T follicular helper cell (primary cell): Measurements from ENCODE around the gene RUBCN.
"Not testable (repeated sequence)": the region's sequence is repeated elsewhere in the genome, so short reads cannot be mapped to it uniquely, and the experiment has no call there.

Experiments
- DNase-seq: peaks from one replicate; pipeline ENCODE4 v3.0.0-alpha.2; 2020; ENCODE audit warnings: low read depth

The RUBCN gene

GRCh38 chr3:197685546-197685945, 51.2 kb downstream of the RUBCN start:
- no peak for DNase-seq

- no peak for DNase-seq
These were observed 53.5 kb downstream of the RUBCN start for GRCh38 chr3:197683191-197683590.

DNA sequence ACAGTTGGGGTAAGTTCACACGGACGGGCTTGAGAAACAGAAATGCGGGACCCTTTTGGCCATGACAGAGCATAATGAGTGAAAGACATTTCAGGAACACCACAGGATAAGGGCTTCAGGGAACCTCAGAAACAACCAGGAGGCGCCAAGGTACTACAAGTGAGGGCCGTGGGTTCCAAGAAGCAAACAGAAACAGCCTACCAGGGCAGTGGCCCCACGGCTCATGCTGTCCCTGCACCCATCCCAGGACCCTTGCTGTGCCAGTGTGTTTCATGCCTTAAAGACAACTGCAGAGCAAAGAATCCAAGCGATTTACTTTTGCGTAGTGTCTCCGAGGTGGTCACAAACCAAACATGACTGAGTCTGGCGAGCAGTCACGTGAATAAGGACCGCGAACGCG, 54.0 kb downstream of the RUBCN start:
- DNase-seq: no peak

- DNase-seq: no peak
These were observed 55.7 kb downstream of the RUBCN start for GRCh38 chr3:197680955-197681521.

DNA sequence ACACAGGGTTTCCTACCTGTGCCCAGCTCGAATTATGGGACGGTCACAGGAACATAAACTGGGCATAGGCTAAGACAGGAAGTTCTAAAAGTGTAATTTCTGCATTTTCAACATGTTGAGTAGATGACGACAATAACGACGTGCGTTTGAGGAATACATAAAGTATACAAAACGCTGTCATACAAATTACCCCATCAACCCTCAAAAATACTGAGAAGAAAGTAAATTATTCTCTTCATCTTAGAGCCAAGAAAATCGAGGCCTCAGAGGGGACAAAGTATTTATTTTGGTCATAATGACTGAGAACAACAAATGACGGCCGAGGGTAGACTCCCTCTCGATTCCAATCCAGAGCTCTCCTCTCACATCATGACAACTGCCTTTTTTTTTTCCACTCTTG, 60.8 kb downstream of the RUBCN start:
- DNase-seq: no peak

DNA sequence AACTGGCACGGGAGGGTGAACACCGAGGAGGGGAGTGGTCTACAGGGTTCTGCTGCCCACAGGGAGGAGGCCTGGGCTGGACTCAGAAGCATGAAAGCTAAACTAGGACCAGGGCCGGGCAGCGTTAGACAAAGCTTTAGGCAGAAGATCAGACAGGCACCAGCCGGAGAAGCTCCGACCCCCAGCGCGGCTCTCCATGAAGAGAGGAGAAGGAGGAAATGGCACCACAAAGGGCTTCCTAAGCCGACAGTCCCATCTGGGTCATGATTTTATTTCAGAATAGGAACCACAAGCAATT, 61.2 kb downstream of the RUBCN start:
- no peak for DNase-seq

- DNase-seq: no peak
These were observed 61.8 kb downstream of the RUBCN start for GRCh38 chr3:197674741-197675562.

- DNase-seq: no peak
These were observed 63.5 kb downstream of the RUBCN start for GRCh38 chr3:197673170-197673569.

- no peak for DNase-seq
These were observed 66.3 kb downstream of the RUBCN start for GRCh38 chr3:197670361-197670760.

GRCh38 chr3:197667968-197668367, 68.7 kb downstream of the RUBCN start:
- no peak for DNase-seq

GRCh38 chr3:197667293-197667692, 69.4 kb downstream of the RUBCN start:
- not testable (repeated sequence) for DNase-seq

DNA sequence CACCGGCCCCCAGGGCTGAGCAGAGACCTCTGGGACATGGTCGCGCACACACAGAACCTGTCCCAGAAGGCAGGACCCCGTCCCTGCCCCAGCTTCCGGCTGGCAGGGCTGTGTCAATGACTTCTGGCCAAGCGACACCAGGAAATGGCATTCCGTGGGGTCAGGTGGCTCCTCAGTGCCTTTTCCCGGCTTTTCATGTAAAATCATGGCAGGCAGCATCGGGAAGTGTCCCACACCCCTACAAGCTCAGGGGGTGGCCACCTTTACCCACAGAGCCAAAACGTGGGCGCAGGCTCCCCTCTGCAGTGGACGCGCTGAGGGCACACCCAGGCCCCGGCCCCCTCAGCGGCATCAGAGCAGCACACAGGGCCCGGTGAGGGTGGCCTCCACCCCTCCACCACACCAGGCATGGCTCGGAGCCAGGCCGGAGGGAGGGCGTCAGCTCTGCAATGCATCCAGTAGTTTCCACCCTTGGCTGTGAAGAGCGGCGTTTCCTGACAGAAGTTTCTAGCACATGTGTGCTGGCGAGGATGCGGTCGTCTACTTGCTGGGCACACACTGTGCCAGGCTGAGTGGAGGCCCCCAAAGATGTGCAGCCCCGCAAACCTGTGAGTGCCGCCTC, 70.4 kb downstream of the RUBCN start:
- DNase-seq: not testable (repeated sequence)

- not testable (repeated sequence) for DNase-seq
These were observed 71.2 kb downstream of the RUBCN start for GRCh38 chr3:197665549-197665948.

DNA sequence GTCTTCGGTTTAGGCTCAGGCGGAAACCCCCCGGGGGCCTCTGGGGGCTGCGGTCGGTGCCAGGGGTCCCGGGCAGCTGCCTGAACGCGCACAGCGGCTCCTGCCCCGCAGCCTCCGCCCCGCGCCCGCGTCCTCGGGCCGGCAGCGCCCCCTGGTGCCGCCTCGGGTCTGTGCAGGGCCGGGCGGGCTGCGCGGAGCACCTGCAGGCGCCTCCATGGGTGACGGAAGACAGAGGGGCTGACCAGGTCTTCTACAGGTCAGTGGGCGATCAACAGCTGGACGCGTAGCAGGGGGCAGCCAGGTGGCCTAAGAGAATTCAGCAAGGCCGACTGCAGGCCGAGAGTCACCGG, 71.6 kb downstream of the RUBCN start:
- not testable (repeated sequence) for DNase-seq

GRCh38 chr3:197664414-197665141, 72.1 kb downstream of the RUBCN start:
- DNase-seq: not testable (repeated sequence)

DNA sequence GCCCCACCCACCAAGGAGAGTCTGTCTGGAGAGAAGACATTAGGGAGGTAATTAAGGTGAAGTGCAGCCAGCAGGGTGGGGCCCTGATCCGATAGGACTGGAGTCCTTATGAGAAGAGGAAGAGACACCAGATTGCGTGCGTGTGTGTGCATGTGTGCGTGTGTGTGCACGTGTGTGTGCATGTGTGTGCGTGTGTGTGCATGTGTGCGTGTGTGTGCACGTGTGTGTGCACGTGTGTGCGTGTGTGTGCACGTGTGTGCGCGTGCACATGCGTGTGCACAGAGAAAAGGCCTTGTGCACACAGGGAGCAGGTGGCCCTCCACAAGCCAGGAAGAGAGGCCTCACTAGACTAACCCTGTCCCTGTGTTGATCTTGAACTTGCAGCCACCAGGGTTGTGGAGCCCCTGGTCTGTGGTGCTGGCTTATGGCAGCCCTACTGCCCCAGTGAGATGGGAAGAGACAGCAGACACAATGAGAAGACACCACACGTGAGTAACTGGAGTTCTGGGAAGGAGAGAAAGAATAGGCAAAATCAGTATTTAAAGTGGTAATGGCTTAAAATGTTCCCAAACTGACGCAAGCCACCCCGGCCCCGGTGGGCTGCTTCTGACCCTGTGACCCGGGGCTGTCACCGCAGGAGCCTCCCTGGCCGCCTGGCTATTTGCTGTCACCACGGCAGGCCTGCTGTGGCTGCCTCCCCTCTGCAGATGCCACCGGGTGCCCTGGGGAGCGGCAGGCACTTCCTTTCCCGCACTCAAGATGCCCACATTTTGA, 73.2 kb downstream of the RUBCN start:
- not testable (repeated sequence) for DNase-seq

DNA sequence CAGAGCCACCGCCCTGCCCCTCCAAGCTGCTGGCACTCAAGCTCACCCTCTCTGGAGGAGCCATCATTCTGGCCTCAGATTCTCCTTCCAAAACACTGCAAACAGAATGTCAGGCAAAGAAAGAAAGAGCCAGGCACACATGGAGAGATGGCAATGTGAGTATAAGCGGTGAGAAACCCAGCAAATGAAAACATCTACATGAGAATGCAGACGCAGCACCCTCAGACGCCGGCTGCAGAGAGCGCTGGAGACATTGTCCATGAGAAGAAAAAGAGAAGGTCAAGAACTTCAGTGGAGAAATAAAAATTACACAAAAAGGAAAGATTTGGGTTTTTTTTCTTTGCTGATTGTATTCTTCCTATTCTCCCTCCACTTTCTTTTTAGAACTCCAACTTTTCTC, 74.4 kb downstream of the RUBCN start:
- DNase-seq: not testable (repeated sequence)

- DNase-seq: not testable (repeated sequence)
These were observed 74.8 kb downstream of the RUBCN start for GRCh38 chr3:197661874-197662273.

DNA sequence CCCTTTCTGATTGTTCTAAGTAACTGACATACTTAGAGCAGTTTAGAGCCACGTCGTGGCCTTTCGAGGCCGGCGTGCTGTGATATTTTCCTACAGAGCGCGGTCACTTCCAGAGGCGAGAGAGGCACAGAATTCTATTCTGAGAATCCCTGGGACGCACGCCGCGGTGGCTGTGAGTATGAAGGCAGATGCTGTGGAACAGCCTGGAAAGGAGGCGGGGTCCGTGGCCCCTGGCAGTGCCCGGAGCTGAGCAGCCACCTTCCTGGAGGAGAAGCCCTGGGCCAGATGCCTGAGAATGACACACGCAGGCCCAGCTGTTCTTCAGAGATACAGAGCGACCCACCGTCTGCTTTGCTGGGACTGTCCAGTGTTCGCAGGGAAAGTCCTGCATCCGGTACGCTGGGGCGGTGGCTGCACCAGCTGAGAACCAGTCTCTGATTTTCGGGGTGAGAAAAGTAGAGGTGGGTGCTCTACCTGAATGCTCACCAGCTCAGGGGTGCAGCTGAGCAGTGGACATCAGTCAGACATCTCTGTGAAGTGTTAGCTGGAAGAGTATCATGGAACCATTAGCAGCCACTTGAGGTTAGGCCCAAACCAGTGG, 75.4 kb downstream of the RUBCN start:
- not testable (repeated sequence) for DNase-seq

DNA sequence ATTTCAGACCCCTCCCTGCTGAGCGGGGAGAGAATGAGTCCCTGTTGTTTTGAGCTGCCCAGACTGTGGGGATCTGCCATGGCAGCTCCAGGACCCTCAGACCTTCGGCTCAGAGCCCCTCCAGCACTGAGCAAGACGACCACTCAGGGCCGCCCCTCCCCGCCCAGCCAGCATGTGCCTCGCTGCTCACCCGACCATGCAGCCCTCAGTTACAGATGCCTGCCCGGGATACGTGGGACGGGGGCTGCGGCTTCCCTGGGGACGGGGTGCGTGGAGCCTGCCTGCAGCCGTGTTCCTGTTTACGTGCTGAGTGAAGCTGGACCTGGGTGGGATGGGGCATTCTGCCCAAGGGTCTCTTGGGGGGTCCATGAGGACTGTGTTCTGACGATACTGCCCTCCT, 77.0 kb downstream of the RUBCN start:
- DNase-seq: not testable (repeated sequence)

- DNase-seq: not testable (repeated sequence)
These were observed 77.6 kb downstream of the RUBCN start for GRCh38 chr3:197659144-197659543.
